ENCODE results near the gene BCAS4.
A peak's percentile ranks its signal among the peaks of the same experiment; 100 is the strongest.

BCAS4 gene

GRCh38 chr20:50844430-50845100, 49.7 kb downstream of the BCAS4 start:
- no peaks in the 10 kb centered on the region for H3K9me3 ChIP-seq (ENCODE audit: insufficient read depth, low read length)
- no peaks in the 10 kb centered on the region for H3K27me3 ChIP-seq (ENCODE audit: low read depth, low read length)
- no peaks in the 10 kb centered on the region for H3K79me2 ChIP-seq (ENCODE audit: low read length)
- H3K4me1 ChIP-seq (ENCODE audit: low read length), result peaks cover 50% of the 10 kb centered on the region
- no peaks in the 10 kb centered on the region for H3K36me3 ChIP-seq (replicated peaks; ENCODE audit: low read depth, low read length)
- no peak overlapping the region for H2AFZ ChIP-seq (ENCODE audit: low read depth, low read length)
- H3K4me3 ChIP-seq (ENCODE audit: low read length), result peak overlapping the region; percentile 46
- TF ChIP-seq CTCF (IDR thresholded peaks at IDR 0.05; ENCODE audit: low read depth, low read length) (peak; percentile 15), EZH2phosphoT487 (IDR thresholded peaks at IDR 0.05; ENCODE audit: low read depth) (no peak)
- no peaks in the 10 kb centered on the region for H4K20me1 ChIP-seq (ENCODE audit: insufficient read depth, low read length)
- peak overlapping the region; percentile 72 for H3K4me2 ChIP-seq (ENCODE audit: low read length)
- peak overlapping the region; percentile 16; the same call in 1 of the 2 replicates for H3K9ac ChIP-seq (ENCODE audit: low read length)
- peak overlapping the region; percentile 34 for H3K27ac ChIP-seq (ENCODE audit: low read length)

DNA sequence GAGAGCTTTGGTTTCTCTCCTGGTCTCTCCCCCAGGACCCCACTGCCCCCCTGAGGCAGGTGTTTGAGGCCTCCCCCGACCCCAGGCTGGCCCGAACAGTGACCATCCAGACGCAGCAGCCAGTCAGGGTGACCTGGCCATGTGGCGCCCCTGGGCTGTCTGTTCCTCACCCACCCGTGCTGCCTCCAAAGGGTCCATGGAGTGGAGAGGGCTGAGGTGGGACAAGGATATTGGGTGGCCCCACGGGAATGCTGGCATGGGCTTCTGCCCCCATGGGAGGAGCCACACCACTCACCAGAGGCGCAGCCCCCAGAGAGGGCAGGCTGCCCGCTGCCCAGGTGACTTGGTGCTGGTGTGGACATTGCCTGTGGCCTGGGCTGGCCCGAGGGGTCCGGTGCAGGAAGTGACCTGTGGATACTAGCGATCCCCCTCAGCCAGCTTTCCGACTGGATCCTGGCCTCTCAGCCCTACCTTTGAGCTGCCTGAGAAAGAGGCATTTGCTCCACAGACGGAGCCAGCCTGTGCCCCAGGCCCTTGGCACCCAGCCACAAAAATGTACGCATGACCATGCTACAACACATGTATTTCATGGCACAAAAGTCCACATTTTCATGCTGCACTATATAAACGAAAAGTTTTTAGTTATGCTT, 50.8 kb downstream of the BCAS4 start:
- Histone ChIP-seq H3K36me3 (replicated peaks; ENCODE audit: low read depth, low read length) (no peaks in the 10 kb centered on the region), H3K4me1 (ENCODE audit: low read length) (peaks cover 53% of the 10 kb centered on the region), H4K20me1 (ENCODE audit: insufficient read depth, low read length) (no peaks in the 10 kb centered on the region), H3K4me2 (ENCODE audit: low read length) (peak overlapping the region; percentile 72), H3K79me2 (ENCODE audit: low read length) (no peaks in the 10 kb centered on the region), H3K9ac (ENCODE audit: low read length) (peak overlapping the region; percentile 16; the same call in 1 of the 2 replicates), H3K27me3 (ENCODE audit: low read depth, low read length) (no peaks in the 10 kb centered on the region), H3K9me3 (ENCODE audit: insufficient read depth, low read length) (no peaks in the 10 kb centered on the region), H2AFZ (ENCODE audit: low read depth, low read length) (no peak overlapping the region), H3K27ac (ENCODE audit: low read length) (no peak overlapping the region), H3K4me3 (ENCODE audit: low read length) (no peak overlapping the region)
- TF ChIP-seq EZH2phosphoT487 (IDR thresholded peaks at IDR 0.05; ENCODE audit: low read depth) (no peak), CTCF (IDR thresholded peaks at IDR 0.05; ENCODE audit: low read depth, low read length) (no peak)

DNA sequence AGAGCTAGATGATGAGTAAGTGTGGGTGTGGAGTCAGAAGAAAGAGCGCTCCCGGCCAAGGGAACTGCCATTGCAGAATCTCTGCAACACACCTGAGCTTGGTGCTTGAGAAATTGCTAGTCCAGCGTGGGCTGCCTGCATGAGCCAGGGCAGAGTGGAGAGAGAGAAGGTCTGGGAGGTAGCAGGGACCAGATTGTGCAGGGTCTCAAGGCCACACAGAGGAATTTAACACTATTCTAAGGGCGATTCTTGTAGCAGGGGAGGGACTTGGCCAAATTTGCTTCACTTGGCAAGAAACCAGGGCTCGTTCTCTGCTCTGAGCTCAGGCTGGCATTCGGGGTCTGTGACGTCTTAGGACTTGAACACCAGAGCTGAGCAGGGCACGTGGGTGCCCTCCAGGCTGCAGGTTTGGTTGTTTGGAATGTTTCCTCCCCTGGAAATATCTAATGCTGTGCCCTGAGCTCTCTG, 53.5 kb downstream of the BCAS4 start:
- Histone ChIP-seq H3K9ac (ENCODE audit: low read length) (peak overlapping the region; percentile 37; the same call in 1 of the 2 replicates), H2AFZ (ENCODE audit: low read depth, low read length) (peak overlapping the region; percentile 37; the same call in 1 of the 2 replicates), H3K4me2 (ENCODE audit: low read length) (peak overlapping the region; percentile 72)

More for the DNA sequence above, 53.5 kb downstream of the BCAS4 start:
- Histone ChIP-seq H3K9me3 (ENCODE audit: insufficient read depth, low read length) (no peaks in the 10 kb centered on the region), H3K36me3 (replicated peaks; ENCODE audit: low read depth, low read length) (no peaks in the 10 kb centered on the region), H4K20me1 (ENCODE audit: insufficient read depth, low read length) (no peaks in the 10 kb centered on the region), H3K79me2 (ENCODE audit: low read length) (no peaks in the 10 kb centered on the region), H3K4me3 (ENCODE audit: low read length) (peak overlapping the region; percentile 54), H3K27me3 (ENCODE audit: low read depth, low read length) (no peaks in the 10 kb centered on the region), H3K27ac (ENCODE audit: low read length) (peak overlapping the region; percentile 22), H3K4me1 (ENCODE audit: low read length) (peaks cover 55% of the 10 kb centered on the region)
- TF ChIP-seq EZH2phosphoT487 (IDR thresholded peaks at IDR 0.05; ENCODE audit: low read depth), result no peak
- TF ChIP-seq CTCF (IDR thresholded peaks at IDR 0.05; ENCODE audit: low read depth, low read length), result no peak

All from OCI-LY3 (cell line).